Measurements from ENCODE around the gene AMPH. TPM values are rescaled to one million over a fixed set of nuclear protein-coding genes. Genes with fewer than 3 reads are reported as not detected.

The AMPH gene
- total RNA-seq, 1 donor from 2014 or later: not detected

GRCh38 chr7:38463277-38464225, 167.6 kb downstream of the AMPH start:
- intact Hi-C loops (cut with micrococcal nuclease): loop anchor here (1.0 to 10.0 kb wide), 2 partner anchors 285 to 441 kb away; partner anchors contain the start of genes STARD3NL and VPS41

GRCh38 chr7:38462819-38463218, 168.4 kb downstream of the AMPH start:
- intact Hi-C loops (cut with micrococcal nuclease): loop anchor here (1.0 to 10.0 kb wide), 2 partner anchors 285 to 442 kb away; partner anchors contain the start of genes STARD3NL and VPS41

DNA sequence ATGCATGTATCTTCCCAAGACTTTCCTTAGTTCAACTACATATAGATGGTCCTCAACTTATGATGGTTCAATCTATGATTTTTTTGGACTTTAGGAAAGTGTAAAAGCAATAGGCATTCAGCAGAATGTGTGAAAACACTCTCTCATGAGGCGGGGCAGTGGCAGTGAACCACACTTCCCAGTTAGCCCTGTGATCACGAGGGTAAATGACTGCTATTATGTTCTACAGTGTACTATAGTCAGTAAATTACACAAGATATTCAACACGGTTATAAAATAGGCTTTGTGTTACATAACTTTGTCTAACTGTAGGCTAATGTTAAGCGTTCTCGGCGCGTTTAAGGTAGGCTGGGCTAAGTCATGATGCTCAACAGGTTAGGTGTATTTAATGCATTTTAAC, 169.3 kb downstream of the AMPH start:
- intact Hi-C loops (cut with micrococcal nuclease): loop anchor here (10.0 kb wide), 1 partner anchor 443 kb away; the partner anchor contains the start of gene VPS41

DNA sequence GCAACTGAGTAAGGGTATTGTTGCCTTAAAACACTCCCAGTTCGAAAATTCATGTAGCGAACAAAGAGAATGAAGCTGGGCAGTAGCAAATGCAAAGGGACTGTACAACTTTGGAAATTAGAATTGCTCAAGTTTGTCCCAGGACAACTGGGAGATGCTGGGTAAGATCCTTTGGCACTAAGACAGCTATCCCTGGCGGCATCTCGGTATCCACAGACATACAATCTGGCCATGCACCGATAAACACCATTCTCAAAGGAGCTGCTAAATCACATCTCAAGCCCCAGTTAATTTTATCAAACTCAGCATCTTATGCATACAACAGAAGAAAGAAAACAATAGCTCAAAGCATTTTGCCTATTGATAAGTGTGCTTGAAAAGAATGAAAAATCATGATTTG, 177.3 kb downstream of the AMPH start:
- intact Hi-C loops (cut with micrococcal nuclease): no loop called here

- intact Hi-C loops (cut with micrococcal nuclease): no loop called here
Observed at GRCh38 chr7:38453168-38453567, 178.0 kb downstream of the AMPH start.

GRCh38 chr7:38452681-38453108, 178.5 kb downstream of the AMPH start:
- intact Hi-C loops (cut with micrococcal nuclease): no loop called here

GRCh38 chr7:38451840-38452239, 179.3 kb downstream of the AMPH start:
- intact Hi-C loops (cut with micrococcal nuclease): no loop called here

GRCh38 chr7:38448584-38449234, 182.5 kb downstream of the AMPH start:
- intact Hi-C loops (cut with micrococcal nuclease): no loop called here

DNA sequence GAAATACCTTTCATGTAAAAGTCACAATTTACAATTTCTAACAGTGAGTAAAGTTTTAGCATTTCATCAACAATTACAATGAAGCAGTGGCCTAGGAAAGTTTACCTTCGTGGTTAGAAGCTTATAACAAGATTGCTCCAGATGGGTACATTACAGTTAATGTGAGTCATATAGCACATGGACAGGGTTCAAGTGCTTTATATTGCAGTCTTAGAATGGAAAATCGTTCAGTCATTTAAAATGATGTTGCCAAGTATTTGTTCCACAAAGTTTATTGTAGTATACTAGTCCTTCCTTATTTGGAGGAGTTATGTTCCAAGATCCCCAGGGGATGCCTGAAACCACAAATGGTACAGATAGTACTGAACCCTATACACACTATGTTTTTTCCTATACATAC, 183.1 kb downstream of the AMPH start:
- intact Hi-C loops (cut with micrococcal nuclease): no loop called here

GRCh38 chr7:38438970-38439369, 192.2 kb downstream of the AMPH start:
- intact Hi-C loops (cut with micrococcal nuclease): no loop called here

DNA sequence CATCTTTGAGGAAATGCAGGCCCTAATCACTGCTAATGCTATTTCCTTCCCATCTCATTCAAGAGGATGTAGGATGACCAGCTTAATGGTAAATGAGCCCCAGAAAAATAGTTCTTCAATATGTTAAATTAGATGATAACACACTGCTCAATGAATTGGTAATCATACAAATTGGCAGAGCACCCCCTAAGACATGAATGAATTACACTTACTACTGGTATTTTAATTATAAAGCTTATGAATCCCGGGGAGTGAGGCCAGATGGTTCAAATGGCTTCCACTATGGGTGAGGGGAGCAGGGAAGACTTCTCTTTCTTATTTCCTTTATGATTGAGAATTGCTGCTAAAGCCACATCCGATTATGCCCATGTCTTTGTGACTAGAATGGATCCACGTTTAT, 198.5 kb downstream of the AMPH start:
- intact Hi-C loops (cut with micrococcal nuclease): no loop called here

DNA sequence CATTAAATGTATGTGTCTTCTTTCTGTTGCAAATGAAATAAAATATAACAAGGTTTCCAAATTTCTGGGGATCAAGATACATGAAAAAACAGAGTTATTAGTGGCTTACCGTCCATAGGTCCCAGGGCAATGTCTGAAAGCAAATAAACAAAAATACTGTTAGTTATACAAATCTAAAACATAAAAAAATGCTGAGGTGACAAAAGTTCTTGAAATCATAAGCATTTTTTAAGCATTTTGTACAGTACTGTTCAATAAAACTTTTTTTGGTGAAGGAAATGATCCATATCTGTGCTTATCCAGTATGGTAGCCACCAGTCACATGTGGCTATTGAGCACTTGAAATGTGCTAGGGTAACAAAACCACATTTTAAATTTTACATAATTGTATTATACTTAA, 199.1 kb downstream of the AMPH start:
- intact Hi-C loops (cut with micrococcal nuclease): no loop called here

DNA sequence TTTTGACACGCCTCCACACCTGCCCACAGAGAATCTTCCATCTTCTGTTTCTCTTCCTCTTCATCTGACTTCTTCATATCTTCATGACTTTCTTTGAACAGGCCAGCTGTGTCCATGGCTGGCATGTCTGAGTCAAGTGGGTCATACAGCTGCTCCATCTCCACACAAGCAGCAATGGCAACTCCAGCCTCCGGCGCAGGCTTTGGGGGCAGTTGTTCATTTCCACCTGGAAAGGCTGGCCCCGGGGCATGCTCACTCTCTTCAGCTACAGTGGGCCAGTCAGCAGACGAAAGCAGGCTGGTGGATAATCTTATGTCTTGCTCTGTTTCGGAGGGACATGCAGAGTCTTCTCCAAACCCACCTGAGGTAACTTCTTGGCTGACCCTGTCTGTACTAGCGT, 202.1 kb downstream of the AMPH start:
- intact Hi-C loops (cut with micrococcal nuclease): no loop called here

DNA sequence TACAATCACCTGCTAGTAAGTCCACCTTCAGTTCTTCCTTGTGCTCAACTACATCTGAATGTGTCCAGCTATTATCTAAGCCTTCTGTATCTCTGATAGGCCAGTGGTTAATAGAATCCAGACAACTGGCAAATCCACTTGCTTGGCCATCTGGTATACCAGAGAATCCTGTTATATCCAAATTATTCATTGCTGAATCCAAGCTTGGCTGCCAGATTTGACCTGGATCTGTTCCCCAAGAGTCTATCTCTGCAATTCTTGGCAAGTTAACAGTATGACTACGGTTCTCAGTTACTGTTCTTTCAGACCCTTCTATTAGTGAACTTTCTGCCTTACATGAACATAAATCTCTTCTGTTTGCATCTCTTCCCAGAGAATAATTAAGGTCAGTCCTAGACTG, 203.1 kb downstream of the AMPH start:
- intact Hi-C loops (cut with micrococcal nuclease): no loop called here

DNA sequence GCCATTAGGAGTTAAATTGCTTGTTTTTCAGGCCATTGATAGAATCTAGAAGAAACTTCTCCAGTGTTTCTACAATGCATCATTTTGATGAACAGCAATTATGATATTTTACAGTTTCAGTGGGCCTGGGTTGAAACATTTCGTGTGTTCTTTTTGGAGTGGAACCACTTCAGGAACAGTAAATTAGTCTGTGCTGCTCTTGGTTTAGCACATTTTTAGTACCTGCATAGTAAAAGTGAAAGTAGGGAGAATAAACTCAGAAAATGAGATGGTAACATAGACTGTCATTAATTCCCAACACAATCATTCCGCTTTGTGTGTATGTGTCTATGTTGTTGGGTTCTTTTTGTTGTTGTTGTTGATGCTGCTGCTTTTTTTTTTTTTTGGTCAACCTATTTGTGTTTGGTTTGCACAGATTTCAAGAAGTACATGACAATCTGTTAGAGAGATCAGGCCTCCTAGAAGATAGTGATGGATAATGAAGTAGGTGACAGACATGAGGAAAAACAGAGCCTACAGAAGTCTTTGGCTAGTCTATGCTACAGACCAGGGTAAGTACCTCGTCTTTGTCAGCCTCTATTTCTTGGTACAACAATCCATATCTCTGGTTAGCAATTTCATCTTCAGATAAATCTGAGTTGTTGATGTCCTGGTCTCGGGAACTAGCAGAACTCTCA, 203.8 kb downstream of the AMPH start:
- intact Hi-C loops (cut with micrococcal nuclease): no loop called here

DNA sequence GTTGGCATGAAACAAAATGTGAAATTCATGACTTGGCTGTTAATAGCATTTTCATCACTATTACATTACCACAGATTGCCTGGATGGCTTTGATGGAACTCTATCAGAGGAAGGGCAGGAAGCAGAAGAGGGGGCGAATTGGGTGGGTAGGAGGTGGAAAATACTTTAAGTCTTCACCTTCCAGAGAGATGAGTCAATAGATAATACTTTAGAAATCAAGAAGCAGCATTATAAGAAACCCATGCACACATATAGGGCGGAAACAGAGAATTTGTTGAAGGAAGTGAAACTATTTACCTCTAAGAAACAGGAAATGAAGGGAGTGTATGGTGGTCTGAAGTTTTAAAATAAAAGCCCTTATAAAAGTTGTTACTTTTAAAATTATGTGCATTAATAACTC, 205.7 kb downstream of the AMPH start:
- intact Hi-C loops (cut with micrococcal nuclease): no loop called here

DNA sequence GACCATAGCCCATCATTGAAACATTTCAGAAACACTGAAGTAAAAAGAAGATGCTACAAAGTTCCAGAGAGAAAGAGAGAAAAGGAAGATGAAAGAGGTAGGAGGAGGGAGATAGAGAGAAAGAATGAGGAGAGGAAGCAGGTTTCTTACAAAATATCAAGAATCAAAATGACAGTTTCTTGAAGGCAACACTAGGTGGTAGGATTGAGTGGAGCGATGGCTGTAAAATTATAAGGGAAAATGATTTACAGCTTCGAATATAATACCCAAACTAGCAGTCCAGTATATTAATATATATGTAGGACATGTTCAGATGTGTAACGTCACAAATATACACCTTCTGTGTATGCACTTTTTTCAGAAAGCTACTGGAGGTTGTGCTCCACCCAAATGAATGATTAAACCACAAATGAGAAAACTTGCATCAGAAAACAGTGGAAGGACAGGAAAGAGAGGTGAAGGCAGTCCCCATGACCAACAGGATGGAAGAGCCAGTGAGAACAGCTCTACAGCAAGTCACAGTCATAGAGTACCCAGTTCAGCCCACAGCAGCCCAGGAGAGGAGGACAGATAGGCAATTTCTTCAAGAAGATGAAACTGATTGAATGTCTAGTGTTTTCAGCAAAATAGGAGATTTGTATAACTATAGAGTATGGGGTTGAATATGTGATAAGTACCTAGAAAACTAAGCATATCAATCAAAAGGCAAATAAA, 206.3 kb downstream of the AMPH start:
- intact Hi-C loops (cut with micrococcal nuclease): no loop called here

DNA sequence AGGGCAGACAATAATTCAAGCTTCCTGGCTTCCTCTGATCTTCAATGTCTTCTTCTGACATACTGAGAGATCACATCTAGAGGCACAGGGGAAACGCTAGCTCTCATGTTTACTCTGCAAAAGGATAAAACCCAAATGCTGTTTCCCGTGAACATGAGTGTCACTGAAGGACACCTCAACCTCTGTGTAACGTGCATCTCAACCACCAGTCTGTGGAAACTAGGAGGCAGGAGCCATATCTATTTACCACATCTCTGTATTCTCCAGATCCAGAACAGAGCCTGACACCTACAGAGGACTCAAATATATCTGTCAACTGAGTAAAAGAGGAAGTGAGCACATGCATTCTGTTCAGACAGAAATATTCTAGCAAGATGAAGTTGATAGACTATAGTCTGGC, 217.4 kb downstream of the AMPH start:
- intact Hi-C loops (cut with micrococcal nuclease): no loop called here

GRCh38 chr7:38411404-38411803, 219.8 kb downstream of the AMPH start:
- intact Hi-C loops (cut with micrococcal nuclease): no loop called here

GRCh38 chr7:38410056-38410455, 221.1 kb downstream of the AMPH start:
- intact Hi-C loops (cut with micrococcal nuclease): no loop called here

DNA sequence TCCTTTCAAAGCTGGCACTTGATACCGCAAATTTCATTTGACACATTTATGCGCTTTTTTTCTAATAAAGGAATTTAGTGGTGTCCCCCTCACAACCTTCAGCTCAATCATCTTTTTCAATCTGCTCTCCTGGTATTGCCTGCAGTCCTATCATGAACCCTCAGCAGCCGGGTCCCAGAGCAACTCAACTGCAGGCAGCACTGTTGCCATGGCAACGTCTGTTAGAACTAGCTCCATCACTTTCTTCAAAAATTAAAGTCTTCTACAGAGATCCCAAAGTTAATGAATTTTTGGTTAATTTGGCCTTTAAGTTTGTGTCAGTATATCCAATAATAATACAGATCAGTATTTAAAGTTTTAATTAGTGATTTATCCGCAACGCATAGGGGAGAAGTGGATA, 221.6 kb downstream of the AMPH start:
- intact Hi-C loops (cut with micrococcal nuclease): no loop called here

Measured in T-helper 1 cell treated with Interleukin-12 subunit alpha and Interleukin-12 subunit beta and Interleukin-4 antibody, amounts not matched to agents 30 ng/mL and 1 ng/mL, for 36 hours (primary cell).